BJ (cell line): ENCODE results near the gene CDC5L. TPM values are rescaled to one million over a fixed set of nuclear protein-coding genes. Genes with fewer than 3 reads are reported as not detected.

Experiments
- CTCF ChIA-PET: fragments of 350-600 bp; formaldehyde crosslinking; extraction: SDS; loops from one replicate; lab custom pipeline; 2021; ENCODE audit warnings: antibody characterized with exemption, inconsistent platforms; lab: Yijun Ruan, JAX
- POLR2A ChIA-PET: fragments of 300-600 bp; sonication (Branson Sonifier 250); formaldehyde crosslinking; extraction: SDS; loops from one replicate; lab custom pipeline; 2021; ENCODE audit warnings: antibody characterized with exemption; lab: Charles Lee
- DNase-seq: peaks from one replicate; pipeline ENCODE4 v3.0.0-alpha.2; 2011; ENCODE audit warnings: low read depth
- H3K27me3 ChIP-seq: 2 replicates; pipeline ENCODE4 v1.6.0; 2011; ENCODE audit warnings: low read length; ENCODE audit not compliant: control insufficient read depth, insufficient read depth
- H3K36me3 ChIP-seq: 2 replicates; pipeline ENCODE4 v1.5.1; 2011; ENCODE audit warnings: low read length; ENCODE audit not compliant: control insufficient read depth, insufficient read depth
- H3K4me3 ChIP-seq: 2 replicates; pipeline ENCODE4 v1.5.1; 2011; ENCODE audit warnings: low read depth, mild to moderate bottlenecking, control low read depth, low read length
- CTCF ChIP-seq: IDR thresholded peaks from 2 replicates; pipeline ENCODE4 v1.5.1; 2011; ENCODE audit warnings: low read depth, mild to moderate bottlenecking, control low read depth, inconsistent platforms, low read length, moderate library complexity; ENCODE audit not compliant: insufficient read depth
- polyA plus RNA-seq: library from polyadenylated mRNA; depleted of rRNA; stranded (reverse); fragments of >200 nt; gene quantifications from 2 replicates; pipeline ENCODE4 v1.2.3, GENCODE V29; 2011

Gene CDC5L
- polyA plus RNA-seq, 1 experiment = 7.6 TPM

DNA sequence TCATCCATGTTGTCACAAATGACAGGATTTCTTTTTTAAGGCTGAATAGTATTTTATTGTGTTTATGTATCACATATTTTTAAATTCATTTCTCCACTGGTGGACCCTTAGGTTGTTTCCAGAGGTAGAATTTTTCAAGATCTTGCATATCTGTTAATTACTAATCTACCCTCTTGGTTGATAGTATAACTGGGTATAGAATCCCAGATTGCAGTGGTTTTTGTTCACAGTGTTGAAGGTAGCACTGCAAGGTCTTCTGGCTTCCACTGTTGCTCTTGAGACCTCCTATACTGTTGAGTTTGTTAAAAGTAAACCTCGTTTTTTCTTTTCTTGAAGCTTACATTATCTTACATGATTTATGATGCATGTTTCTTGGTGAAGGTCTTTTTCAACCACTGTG, 22.9 kb downstream of the CDC5L start:
- Histone ChIP-seq H3K4me3 (no peak overlapping the region), H3K27me3 (no peaks in the 10 kb centered on the region), H3K36me3 (peaks cover 5% of the 10 kb centered on the region)
- TF ChIP-seq CTCF = no peak
- POLR2A ChIA-PET = no interaction called here
- DNase-seq = no peak
- CTCF ChIA-PET = no interaction called here

GRCh38 chr6:44411141-44411540, 23.6 kb downstream of the CDC5L start:
- no peak for TF ChIP-seq CTCF
- POLR2A ChIA-PET = no interaction called here
- H3K36me3 ChIP-seq = peaks cover 5% of the 10 kb centered on the region
- no peak overlapping the region for H3K4me3 ChIP-seq
- CTCF ChIA-PET = no interaction called here
- no peak for DNase-seq
- H3K27me3 ChIP-seq = no peaks in the 10 kb centered on the region

GRCh38 chr6:44415449-44415848, 27.9 kb downstream of the CDC5L start:
- POLR2A ChIA-PET = no interaction called here

GRCh38 chr6:44415873-44416502, 28.5 kb downstream of the CDC5L start:
- POLR2A ChIA-PET = no interaction called here
- CTCF ChIA-PET = interaction anchor here (0.9 to 1.6 kb wide), 2 partner anchors 13 to 646 kb away, joined by 3 to 5 read pairs; no protein-coding TSS in a partner anchor
- Histone ChIP-seq H3K27me3 (no peaks in the 10 kb centered on the region), H3K36me3 (peaks cover 2% of the 10 kb centered on the region; the same call in 1 of the 2 replicates), H3K4me3 (no peak overlapping the region)
- TF ChIP-seq CTCF = no peak
- DNase-seq = no peak

More at GRCh38 chr6:44415449-44415848, 27.9 kb downstream of the CDC5L start:
- CTCF ChIA-PET = interaction anchor here (0.9 to 1.6 kb wide), 2 partner anchors 13 to 646 kb away, joined by 3 to 5 read pairs; no protein-coding TSS in a partner anchor
- no peak for DNase-seq
- Histone ChIP-seq H3K36me3 (peaks cover 2% of the 10 kb centered on the region; the same call in 1 of the 2 replicates), H3K27me3 (no peaks in the 10 kb centered on the region), H3K4me3 (no peak overlapping the region)
- TF ChIP-seq CTCF = no peak

GRCh38 chr6:44422531-44422930, 35.0 kb downstream of the CDC5L start:
- H3K4me3 ChIP-seq = no peak overlapping the region
- ChIA-PET CTCF (no interaction called here), POLR2A (no interaction called here)
- peaks cover 2% of the 10 kb centered on the region; the same call in 1 of the 2 replicates for H3K36me3 ChIP-seq
- no peaks in the 10 kb centered on the region for H3K27me3 ChIP-seq
- DNase-seq = no peak
- no peak for TF ChIP-seq CTCF
